T follicular helper cell (primary cell): ENCODE measurements around the gene KRT86.
A peak's percentile ranks its signal among the peaks of the same experiment; 100 is the strongest.
"Not testable (repeated sequence)": the region's sequence is repeated elsewhere in the genome, so short reads cannot be mapped to it uniquely, and the experiment has no call there.

ENCODE experiments used
- DNase-seq: peaks from one replicate; pipeline ENCODE4 v3.0.0-alpha.2; 2020; ENCODE audit warnings: low read depth

The KRT86 gene

DNA sequence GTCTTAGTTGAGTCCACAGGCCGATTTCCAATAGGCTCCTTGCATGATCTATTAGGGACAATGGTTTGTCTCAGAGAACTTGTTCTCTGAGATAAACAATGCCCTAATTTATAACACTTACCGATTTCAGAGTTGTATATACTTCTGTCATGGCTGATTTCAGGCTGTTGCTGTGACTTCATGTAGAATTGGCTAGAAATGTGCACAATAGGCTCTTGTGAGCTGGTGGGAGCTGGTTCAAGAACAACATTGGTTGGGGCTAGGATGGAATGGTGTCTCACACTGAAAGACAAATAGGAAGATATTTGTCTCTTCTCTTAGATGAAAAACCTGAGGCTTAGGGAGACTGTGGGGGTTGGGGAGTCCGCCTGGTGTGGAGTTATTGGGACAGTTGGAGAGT is 6.7 kb upstream of the KRT86 start:
- DNase-seq: no peak

DNA sequence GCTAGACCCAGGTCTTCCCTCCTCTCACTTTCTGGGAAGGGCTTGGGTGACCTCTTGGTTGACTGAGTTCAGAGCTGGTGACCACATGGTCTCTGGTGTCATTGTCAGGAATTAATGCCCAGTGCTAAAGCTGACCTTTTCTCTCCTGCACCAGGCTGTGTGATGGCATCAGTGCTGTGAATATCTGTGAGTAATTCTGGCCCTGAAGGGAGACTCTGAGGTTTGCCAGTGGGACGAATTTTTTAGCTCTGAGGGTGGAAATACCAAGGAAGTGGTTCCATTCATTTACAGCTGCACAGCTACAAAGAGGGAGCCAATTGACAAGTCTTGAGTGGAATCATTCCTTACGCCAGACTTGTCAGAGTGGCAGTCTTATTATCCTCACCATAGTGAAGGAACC is 6.2 kb upstream of the KRT86 start:
- DNase-seq: no peak

DNA sequence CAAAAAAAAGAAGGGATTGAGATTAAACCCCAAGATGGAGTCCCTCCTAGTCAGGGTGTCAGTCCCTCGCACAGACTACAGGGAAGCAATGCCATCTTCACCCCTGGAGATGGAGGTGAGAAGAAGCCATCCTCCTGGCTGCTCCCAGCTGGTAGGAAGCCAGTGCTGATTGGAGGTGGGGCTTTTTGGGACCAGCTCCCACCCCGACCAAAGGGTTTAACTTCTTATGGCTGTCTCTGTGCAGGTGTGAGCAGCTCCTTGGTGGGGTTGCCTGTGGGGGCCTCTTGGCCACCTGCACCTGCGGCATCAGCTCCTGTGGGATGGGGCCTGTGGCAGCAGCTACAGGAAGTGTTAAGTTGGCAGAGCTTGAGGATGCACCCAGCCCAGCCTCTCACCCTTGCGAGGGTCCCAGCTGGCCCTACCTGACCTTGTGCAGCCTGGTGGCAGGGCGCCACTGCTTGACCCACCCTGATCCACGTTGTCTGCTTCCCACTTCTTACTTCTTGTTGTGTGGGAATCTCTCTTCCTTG is 3.8 kb upstream of the KRT86 start:
- DNase-seq: no peak

DNA sequence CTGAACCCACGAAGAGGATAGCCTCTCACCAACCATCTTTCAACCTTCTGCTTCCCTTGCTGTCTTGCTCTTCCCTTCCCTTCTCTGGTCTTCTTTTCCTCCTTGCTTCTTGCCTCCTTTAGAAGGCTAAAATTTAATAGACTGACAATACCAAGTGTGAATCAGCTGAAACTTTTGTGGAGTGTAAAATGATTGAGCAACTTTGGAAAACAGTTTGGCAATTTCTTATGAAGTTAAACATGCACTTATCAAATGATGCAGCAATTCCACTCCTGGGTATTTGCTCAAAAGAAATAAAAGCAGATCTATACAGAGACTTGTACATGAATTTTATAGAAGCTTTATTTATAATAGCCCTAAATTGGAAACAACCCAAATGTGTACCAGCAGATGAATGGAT is 3.3 kb upstream of the KRT86 start:
- DNase-seq: no peak

DNA sequence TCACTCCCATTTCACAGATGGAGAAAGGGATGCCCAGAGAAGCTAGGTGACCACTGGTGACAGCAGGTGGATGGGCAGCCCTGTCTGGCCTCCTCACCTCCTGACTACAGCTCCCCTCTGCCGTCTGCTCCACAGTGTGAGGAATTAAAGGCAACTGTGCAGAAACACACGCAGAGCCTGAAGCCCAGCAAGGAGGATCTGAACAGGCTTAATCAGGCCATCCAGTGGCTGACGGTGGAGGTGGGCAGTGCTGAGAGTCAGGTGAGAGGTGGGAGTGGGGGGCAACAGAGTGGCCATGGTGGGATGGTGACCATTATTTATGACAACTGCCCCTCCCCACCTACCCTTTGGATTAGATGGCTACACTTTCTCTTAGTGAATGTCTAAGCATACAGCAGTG is 1.2 kb downstream of the KRT86 start:
- no peak for DNase-seq

DNA sequence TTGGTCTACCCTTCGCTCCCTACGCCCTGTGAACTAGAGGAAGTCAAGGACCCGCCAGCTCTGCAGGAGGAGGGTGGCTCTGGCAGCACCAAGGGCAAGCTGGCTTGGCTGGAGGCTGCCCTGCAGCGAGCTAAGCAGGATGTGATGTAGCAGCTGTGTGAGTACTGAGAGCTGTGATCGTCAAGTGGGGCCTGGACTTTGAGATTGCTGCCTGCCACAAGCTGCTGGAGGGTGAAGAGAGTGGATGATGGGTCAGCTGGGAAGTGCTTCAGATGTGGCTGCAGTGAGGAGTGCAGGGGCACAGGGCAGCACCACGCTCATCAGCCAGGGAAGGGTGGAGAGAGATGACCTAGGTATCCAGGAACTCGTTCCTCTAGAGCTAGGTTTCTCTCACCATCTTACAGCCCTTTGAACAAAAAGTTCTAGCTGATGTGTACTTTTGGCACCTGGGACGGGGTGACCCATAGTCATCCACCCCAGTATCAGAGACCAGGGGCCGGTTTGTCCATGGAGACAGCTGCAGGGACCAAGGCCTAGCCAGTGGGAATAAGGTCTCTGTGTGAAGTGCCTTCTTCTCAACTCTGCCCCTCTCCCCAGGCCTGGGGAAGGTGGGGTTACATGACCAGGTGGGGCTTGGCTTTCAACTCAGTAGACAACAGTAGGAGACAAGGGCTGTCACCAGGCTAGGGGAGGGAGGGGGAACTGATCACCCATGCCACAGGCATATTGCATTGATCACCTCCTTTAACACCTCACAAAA is 3.2 kb downstream of the KRT86 start:
- DNase-seq: no peak

DNA sequence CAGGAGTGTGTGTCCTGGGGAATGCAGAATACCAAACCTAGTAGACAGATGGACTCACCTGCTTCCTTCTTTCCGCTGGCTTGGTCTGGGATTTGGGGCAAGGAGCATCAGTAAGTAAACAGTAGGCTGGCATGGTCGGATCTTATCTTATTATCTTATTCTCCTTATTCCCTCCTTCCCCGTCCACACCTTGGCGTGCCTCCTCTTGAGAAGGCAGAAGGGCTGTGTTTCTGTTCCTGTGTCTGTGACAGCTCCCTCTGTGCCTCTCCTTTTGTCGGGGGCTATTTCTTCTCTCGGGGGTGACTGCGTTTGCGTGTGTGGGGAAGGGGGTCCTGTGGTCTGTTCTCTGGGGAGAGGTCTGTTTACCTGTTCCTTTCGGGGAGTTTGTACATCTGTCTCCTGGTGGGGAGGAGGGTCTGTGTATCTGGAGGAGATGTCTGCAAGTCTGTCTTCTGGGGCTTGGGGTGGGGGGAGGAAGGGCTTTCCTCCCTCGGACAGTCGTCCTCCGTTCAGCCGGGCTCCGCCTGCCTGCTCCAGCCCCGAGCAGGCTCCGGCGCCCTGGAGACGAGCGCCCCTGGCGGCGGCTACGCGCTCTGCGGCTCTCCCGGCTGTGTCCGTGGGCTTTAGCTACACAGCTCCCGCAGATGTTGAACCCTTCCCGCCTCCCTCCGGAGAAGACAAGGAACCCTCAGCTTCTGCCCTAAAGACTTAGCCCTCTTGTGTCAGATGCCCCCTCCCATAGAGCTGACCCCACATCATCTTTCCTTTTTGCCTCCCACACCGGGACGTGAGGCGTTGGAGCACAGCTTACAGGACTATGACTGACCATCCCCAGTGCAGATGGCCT is 4.4 kb downstream of the KRT86 start:
- peak; percentile 39 for DNase-seq

DNA sequence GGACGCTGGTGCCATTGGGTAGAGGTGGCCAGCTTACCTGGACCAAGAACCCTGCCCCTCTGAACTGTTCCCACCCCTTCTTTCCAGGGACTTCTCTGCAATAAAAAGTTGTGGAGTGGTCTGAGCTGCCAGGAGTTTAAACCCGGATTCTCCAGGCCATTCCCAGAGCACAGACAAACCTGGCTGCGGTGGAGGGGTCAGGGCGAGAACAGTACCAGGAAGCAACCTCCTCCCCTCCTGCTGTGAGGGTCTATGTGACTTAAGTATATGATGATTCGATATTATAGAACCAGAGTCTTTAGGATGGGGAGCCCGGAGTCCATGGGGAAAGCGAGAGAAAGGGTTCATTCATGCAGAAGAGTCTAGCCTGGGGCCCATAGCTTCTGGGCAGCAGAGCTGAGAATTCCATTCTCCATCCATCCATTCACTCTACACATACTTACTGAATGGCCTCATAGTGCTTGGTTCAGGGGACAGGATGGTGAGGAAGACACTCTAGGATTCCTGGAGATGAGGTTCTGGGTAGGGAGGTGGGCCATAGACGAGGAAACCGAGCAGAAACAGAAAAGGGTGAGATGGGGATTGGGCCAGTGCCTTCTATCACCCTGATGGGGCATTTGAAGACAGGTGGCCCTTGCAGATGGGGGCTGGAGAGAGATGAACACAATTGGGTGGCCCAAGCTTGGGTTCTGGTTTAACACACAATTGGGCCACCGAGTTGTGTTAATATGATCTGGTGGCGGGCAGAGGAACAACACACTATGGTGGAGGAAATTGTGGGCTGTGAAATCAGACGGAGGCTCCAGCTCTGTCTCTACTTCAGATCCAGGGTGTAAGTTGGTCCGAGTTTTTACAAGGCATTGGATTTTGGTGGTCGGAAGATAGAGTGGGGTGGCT is 5.2 kb downstream of the KRT86 start:
- DNase-seq: no peak

DNA sequence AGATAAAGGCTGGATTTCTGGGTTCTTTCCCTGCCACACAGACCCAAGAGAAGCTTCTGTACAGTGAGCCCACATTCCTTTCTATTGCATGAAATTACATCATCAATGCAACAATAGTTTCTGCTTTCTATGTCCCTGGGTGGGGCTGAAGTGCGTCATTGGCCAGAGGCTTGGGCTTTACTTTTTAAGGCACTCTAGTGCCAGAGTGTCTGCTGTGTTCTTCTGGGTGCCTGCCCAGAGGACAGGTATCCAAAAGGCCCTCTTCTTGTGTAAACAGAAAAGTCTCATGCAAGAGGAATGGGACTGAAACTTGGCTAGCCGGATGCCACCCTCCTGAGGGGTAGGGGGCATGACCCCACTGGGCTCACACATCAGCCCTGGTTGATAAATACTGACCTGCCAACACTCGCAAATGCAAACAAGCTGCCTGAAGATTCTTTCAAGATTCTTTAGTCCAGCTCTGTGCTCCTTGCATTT is 5.9 kb downstream of the KRT86 start:
- DNase-seq: no peak

DNA sequence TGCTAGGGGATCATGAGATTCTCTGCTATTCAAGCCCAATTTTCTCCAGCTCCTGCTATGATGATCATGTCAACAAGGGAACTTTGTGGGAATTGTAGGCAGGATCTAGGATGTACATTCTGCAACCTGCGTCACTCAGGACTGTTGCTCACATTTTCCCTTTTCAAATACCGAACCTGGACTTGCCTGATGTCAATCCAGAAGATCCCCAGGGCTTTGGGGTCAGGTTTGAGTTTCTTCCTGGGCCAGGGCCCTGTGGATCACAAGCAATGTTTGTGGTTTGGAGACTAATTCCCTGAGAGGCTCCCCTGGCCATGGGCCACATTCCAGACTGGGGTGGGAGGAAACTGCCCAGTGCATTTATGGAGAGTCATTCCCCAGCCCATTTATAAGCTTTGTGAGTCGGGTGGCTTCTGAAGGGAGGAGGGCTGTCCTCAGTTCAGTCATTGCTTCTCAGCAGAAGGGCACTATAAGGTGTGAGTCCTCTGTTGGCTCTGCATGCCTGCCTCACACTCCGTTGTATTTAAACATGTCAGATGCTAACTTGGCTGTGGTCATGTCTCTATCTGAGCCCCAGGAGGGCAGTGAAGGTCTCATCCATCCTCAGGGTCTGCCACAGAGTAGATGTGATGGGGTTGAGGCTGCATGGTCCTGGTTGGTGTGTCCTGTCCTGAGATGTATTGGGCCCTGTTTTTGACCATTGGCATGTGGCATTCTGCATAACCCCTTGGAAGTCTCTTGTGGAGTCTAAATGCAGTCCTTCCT is 6.5 kb downstream of the KRT86 start:
- no peak for DNase-seq

DNA sequence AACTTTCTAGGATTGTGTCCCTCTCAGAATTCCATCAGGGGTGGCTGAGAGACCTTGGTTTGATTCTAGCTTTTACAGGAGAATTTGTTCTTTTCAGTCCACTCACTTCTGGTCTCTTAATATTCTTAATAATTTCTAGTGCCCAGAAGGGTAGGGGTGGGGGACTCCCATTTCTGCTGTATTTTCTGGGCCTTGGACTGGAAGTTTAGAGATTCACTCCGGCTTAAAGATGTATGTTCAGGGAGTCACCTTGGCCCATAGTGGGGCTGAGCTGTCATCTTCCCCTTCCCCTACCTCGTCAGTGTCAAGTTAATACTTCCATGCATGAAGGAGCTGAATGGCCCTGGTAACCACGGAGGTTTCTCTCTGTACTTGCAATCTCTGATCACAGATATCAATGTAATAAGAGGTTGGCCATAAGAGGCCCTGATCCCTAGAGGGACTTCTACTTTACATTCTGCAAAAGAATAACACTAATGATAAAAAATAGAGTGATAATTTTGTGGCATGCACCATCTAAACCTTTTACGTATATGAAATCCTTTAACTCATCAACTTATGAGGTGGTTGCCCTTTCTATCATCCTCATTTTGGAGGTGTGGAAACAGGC is 10.2 kb downstream of the KRT86 start:
- DNase-seq: no peak

DNA sequence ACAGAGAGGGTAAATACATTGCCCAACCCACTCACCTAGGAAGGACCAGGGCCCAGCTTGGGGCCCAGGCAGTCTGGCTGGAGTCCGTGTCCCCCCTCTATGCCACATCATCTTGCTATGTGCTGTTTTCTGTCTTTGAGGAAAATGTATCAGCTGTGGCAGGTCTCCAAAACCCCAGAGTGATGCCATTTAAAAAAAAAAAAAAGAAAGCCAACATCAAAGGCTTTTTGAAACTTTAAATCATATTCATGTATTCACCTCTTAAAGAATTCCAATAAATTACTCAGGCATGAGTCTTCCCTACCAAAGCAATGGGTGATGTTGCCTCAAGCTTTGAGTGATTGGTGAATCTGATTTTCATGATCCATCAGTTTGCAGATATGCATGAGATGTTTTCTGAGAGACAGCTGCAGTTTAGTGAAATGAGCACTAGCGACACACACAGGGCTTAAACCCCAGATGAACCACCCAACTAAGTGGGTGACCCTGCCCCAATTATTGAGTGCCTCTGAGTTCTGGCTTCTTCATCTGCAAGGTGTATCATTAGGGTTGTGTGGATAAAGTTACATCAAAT is 10.8 kb downstream of the KRT86 start:
- DNase-seq: no peak

DNA sequence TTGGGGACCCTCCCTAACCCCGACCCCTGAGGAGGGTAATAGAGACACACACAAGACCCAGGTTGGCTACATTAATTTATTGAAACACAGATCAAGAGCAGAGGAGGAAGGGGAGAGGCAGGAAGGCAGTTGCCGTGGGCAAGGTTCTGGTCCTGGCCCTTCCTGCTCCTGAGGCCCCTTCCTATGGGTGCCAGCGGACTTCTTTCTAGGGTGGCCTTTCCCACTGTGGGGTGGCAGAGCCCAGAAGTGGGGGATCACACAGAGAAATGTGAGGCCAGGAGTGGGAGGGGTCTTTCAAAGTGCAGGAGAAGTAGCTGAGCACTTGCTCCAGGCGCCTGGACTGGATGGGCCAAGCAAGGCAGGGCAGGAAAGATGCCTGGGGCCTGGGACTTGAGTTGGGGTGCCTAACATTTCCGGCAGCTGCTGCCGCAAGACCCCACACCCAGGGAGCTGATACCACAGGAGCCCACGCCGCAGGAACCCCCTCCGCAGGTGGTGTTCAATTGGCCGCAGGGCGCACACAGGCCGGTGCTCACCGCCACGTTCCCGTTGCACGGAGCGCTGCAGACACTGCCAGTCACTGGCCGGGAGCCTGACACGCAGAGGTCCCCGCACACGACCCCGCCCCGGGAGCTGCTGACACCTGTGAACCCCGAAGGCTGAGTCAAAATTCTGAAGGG is 11.5 kb downstream of the KRT86 start:
- no peak for DNase-seq

DNA sequence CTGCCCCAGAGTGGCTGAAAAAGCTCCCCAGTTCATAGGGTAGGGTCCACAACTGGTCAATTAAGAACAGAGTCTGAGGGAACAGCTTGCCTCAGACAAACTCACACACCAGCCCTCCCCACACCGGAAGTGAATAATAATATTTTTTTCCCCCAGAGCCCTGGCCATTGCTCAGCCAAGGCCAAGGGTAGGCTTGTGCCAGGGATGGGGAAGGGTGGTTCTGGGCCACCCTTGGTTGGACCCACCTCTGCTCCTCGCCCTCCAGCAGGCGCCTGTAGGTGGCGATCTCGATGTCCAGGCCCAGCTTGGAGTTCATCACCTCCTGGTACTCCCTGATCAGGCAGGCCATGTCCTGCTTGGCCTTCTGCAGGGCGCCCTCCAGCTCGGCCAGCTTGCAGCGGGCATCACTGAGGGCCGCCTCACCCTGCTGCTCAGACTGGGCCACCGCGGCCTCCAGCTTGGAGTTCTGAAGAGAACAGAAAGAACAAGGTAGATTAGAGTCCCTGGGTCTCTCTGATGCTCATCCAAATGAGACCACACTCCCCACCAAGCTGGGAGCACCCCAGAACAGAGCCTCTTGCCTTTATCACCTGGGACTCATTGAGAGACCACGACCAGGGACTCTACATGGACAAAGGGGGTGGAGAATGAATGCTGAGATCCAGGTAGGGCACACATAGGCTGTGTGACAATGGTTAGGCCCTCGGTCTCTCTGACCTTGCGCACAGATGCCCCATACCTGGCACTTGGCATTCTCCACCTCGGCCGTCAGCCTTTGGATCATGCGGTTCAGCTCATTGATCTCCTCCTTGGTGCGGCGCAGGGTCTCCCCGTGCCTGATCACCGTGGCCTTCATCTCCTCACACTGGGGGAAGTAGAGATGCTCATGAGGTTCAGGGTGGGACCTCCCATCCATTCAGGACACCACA is 12.7 kb downstream of the KRT86 start:
- not testable (repeated sequence) for DNase-seq

DNA sequence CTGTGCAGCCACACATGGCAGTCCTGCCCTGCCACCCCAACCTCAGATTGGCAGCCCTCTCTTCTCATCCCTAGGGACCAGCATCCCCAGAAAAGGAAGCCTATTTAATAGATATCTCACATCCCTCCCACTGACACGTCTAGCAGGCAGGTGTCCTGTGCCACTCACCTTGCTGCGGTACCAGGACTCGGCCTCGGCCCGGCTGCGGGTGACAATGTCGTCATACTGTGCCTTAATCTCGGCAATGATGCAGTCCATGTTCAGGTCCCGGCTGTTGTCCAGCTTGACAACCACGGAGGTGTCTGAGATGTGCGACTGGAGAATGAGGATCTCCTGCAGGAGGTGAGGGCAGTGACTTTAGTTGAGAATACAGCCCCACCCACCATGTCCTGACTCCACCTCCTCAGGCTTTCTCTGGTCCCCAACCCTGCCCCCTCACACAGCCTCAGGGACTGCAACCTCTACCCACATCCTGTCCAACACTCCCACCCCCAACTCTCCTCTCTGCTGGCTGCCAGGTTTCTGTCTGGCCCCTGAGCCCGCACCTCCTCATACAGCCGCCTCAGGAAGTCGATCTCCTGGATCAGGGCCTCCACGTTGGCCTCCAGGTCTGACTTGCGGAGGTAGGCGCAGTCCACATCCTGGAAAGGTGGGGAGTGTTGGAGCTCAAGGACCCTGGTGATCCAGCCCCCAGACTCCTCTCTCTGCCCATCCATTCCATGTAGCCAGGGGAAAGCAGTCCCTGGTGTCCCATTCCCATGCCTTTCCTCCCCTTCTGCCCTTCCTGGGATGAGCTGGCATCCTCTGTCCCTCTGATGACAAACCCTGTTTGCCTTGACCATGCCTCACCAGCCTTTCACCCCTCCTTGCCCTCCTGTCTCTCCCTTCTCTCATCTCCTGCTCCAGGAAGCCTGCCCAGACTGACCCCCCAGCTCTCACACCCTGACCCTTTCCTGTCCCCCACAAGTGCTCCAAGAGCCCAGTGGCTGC is 13.7 kb downstream of the KRT86 start:
- not testable (repeated sequence) for DNase-seq

DNA sequence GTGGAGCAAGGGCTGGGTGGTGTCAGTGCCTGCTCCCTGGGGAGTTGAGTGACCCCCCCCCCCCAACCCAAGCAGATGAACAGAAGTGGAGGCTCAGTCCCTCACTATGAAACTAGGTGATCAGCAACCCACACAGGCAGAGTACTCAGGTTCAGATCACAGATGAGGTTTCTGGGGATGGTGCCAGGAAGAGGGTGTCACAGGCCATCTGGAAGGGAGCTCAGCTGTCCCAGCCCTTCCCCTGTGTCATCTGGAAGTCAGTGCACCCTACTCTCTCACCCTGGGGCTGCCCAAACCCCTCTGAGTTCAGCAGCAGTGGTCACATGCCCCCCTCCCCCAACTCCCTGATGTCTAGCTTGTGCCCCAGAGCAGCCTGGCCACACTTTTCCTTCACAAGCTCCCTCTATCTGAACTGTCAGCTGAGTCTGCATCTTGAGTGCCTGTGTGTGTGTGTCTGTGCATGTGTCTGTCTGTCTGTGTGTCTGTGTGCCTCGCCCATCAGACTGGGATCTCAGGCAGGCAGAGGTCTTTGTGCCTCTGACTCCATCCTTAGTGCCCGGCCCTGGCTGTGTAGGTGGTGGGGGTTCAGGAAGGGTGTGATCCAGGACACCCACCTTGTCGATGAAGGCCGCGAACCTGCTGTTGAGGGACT is 16.2 kb downstream of the KRT86 start:
- not testable (repeated sequence) for DNase-seq
